ENCODE data around the gene SORCS1.

Gene SORCS1

DNA sequence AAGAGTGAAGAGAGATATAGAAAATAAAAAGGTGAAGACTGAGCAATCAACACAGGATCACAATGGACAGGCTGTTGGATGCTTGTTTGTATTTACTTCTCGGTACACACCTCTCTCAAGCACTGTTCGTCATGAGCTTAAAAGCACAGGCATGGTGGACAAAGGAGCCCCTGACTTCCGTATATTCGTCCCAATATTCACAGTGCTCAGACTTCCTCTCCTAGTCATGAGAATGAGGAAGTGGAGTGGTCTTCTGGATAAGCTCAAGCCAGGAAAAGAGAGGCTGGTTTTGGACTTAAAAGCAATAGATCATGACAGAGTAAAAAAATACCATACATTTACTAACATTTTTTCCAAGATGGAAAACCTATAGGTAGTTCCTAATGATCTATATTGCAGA, 172.5 kb downstream of the SORCS1 start:
- DNase-seq (ENCODE audit: low read depth): no peak

DNA sequence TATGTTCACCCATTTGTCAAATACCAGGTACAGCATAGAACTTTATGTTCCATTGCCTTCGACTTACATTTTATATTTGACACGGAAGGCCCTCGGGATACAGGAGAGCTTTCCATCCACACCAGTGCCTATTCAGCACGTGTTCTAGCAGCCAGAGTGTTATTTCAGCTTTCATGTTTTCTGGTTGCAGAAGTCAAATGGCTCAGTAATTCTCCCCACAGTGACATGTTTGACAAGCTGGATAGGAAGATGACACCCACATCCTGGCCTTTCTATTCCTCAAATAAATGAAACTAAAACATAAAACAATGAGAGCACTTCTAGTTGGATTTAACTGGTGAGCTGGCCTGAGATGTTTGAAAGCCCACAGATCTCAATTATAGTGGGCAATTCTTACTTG, 173.4 kb downstream of the SORCS1 start:
- DNase-seq (ENCODE audit: low read depth): no peak

DNA sequence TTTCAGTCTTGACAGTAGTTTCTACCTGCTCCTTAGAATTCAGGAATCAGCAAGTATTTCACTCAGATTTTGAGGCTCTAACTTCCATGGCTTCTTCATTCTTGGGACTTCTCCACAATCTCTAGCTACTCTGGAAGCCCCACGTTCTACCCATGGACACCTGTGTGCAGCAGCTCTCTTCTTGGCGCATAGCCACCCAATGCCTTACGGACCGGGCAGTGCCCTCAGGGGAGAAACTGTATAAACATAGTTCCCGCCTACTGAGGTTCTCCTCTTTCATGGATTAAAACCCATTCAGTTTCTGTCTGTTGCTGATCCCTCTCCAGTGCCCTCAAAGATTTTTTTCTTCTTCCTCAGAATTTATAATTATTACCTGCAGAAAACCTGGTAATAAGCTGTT, 177.1 kb downstream of the SORCS1 start:
- no peak for DNase-seq (ENCODE audit: low read depth)

DNA sequence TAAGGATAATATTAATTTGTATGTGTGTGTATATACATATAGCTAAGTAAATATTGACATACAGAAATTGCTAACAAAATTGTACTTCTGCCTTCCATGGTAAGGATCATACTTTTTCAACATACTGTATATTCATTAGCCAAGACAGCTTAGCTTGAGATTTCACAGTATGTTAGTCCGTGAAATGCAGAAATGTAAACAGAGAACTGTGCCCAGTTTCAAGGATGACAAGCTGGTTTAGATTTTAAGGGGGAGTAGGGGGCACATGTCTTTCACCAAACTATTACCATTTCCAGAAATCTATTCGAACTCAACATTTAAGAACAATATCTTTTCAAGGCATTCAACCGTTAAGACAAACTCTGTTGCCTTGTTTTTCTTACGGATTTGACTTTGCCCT, 182.2 kb downstream of the SORCS1 start:
- DNase-seq (ENCODE audit: low read depth): no peak

DNA sequence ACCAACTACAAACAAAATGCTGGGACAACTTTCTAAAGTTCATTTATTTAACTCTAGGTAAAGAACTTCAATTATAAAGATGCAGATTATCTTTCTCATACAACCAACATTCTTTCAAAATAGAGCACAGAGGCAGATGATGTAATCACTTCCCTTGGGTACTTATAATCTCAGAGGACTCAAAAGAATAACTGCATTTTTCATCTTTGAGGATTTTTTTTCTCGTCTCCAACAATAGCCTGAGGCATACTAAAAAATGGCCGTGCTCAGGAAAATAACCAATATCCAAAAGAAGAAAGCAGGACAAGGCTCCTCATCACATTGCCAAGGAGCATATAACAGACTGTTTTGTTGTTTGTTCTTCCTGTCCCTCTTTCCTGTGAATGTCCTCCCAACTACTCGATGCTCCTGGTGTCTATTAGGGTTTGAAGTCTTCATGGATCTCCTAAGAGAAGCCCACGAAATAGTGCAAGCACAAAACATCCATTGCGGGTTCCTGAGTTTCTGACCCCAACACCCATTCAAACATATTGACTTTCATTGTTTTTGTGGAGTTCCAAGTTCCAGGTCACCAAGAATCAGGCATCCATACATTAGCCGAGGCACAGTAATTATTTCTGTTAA, 182.9 kb downstream of the SORCS1 start:
- DNase-seq (ENCODE audit: low read depth): no peak

DNA sequence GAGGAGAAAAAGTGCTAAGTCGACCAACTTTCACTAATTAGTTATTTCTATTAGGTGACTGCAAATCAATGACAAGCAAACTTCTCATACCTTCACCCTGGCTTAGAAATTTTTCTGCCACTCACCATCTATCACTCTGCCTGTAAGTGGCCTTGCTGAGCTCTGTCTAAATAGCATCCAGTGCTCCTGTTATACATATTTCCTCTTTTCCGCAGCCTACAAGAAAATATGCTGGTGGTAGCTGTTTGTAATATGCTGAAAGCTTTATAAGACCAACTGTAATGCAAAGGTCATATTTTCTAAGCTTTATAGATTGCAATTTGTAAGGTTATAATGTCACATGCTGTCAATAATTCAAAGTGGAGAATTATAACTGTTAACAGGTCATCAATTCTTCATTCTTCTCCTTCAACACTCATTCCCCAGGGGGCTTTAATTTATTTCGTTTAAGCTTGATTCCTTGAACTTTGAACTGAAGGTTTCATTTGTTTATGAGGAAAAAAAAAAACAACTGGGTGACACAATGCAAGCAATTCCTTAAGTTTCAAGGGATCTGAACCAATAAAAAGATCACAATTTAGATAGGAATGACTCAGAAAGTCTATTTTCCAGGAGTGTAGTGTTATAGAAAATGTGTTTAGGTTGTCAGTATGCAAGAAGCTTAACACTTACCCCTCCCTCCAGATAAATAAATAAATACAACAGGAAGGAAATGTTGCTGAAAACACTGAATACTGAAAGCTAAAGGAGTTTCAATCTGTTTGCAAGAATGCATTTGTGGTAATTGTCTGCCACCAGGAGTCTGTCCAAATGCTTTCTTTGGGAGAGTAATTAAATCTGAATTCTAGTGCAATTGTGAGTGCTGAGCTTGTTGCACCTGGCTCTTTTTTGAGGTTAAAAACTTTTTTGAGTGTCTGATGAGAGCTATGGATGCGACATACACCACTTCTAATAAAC, 183.7 kb downstream of the SORCS1 start:
- no peak for DNase-seq (ENCODE audit: low read depth)

DNA sequence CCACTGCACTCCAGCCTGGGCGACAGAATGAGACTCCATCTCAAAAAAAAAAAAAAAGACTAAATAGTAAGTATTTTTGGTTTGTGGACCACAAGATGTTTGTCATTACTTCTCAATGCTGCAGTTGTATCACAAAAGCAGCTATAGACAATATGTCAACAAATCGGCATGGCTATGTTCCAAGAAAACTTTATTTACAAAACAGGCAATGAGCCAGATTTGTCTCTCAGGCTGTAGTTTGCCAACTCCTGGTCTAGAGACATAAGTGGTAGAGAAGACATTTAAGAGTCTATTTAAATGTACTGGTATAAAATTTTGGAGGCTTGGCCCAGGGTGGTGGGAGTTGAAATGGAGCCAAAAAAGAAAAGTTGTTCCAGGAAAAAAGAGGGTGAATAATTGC, 185.8 kb downstream of the SORCS1 start:
- no peak for DNase-seq (ENCODE audit: low read depth)

DNA sequence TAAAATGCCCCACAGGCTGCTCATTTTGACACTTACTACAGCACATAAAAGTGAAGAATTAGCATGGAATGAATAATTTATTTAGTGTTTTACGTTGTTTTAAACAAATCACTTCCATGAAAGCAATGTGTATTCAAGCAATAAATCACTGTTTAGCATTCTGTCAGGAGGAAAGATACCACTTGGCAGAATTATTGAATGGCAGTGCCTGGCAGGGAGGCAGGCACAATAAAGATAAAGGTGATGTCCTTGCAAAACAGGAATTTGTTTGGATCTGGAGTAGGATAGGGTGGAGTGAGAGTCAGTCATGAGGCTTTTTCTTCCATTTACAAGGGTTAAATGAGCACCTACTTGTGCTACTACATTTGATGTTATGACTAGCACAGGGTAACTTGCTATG, 190.8 kb downstream of the SORCS1 start:
- no peak for DNase-seq (ENCODE audit: low read depth)

DNA sequence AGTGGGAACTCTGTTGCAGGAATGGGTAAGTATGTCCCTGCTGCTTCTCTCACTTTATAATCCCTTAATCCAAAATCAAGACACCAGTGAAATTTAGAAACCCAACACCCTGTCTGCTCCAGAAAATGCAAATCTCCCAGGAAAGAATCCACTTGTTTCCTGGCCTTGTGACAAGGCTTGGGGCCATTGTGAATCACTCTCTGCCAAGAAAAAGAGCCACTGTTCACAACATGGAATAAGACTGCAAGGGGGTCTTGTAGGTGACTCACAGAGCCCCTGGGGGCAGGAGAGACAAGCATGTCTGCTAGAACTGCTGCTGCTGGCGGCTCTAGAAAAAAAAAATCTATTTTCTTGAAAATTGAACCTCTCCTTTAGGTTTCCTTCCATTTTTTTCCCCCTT, 191.2 kb downstream of the SORCS1 start:
- DNase-seq (ENCODE audit: low read depth): no peak

DNA sequence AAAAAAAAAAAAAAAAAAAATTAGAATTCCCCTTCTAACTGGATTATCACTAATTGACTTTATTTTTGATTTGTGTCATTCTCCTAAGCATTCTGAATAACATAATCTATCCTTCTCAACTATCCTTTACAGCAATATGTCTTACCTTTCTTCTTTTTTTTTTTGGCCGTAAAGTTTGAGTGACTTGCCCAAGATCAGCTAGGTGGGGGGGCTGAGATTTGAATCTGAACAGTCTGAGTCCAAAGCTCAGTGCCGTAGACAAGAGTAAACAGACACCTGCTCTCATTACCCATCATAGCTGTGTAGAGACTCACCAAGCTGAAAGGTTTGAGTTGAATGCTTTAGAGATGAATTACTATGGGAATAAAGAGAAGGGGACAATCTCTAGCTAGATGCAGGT, 192.1 kb downstream of the SORCS1 start:
- no peak for DNase-seq (ENCODE audit: low read depth)

DNA sequence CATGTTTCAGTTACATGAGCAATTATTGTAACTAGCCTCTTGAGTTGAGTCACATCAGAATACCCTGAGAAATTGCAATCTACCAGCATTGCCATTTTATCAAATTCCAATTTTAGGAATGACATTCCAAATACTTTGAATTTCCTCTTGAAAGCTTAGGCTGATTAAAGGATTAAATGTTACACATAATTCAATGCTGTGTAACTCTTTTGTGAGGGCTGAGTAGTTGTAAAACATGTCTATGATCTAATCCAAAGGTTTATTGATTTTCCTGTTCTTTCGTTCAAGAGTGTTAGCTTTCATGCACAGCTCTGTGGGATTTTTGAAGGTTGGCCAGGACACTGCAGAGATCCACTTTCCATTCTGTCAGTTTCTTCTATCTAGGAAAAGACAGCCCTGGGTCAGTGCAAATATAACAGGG, 193.1 kb downstream of the SORCS1 start:
- DNase-seq (ENCODE audit: low read depth): no peak

DNA sequence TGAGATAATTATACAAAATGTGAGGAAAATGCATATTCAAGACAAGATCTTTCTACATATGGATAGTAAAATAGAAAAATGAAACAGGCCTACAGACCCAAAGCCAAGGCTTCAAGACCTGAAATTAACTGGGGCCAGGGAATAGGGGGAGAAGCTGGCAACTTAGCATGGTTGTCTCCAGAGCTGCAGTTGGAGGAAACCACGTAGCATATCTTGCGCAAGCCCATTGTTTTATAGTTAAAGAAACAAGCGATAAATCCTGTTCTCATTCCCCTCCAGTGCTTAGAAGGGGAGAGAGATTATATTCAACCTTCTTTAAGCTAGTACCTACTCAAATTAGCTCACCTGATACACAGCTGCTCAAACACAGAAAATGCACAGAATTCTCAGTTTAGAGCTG, 197.1 kb downstream of the SORCS1 start:
- DNase-seq (ENCODE audit: low read depth): no peak

DNA sequence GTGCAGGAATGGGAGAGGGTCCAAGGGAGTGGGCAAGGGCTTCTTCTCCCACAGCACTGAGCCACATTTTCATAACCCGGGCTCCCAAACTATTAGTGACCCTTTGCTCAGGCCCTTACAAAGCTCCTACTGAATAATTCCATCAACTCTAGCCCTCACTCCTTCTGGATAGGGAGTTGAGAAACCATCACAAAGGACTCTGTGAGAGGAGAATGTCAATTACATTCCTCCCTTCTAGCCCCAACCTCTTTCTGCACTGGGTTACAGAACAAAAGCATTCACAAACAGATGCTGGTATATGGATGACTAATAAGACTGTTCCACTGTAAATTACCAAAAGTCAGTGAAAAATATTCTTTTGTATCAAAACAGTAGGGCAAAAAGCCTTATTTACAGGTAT, 203.7 kb downstream of the SORCS1 start:
- DNase-seq (ENCODE audit: low read depth): no peak

DNA sequence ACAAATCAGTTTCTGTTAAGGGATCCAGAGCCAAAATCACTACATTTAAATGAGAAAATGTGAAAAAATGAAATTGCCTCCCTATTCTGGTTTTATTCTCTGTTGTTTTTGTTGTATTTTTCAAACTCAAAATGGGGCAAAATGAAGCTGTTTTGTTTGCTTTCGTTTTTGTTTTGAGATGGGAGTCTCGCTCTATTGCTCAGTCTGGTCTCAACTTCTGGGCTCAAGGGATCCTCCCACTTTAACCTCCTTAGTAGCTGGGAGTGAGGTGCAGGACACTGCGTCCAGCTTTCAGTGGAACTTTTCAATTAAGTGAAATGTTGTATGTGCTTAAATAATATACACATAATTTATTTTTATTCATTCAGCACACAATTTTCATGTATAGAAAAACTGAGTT, 205.0 kb downstream of the SORCS1 start:
- no peak for DNase-seq (ENCODE audit: low read depth)

DNA sequence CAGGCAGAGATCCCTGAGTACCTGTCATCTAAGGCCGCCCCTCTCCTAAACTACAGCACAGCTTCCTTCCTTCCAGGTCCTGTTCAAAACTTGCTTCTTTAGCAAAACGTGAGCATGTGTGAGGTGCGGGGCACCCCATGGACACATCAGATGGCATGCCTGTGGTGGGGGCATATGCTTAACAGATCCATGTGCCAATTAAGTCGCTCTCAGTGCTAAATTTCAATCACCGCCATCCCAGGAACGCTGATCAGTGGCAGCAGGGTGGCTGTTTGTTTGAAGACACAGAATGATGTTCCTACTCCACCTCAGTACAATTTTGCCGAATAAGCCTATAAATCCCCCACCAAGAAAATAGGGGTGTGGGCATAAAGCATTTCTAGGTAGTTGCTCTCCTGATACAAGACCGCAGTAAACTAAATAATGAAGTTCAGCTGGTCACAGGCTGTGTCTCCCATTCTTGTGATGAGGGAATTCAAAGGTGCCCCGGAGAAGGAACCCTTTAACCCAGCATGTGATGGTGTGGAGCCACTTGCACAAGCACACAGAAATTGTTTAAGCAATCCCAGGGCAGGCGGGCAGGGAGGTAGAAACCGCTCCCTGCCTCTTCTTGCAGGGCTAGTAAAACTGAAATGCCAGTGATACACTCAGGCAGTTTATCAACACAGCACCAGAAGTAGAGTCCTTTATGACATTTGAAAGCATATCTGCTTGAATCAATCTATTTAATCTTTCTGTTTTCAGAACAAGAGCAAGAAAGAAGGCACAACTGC, 205.7 kb downstream of the SORCS1 start:
- DNase-seq (ENCODE audit: low read depth): no peak

DNA sequence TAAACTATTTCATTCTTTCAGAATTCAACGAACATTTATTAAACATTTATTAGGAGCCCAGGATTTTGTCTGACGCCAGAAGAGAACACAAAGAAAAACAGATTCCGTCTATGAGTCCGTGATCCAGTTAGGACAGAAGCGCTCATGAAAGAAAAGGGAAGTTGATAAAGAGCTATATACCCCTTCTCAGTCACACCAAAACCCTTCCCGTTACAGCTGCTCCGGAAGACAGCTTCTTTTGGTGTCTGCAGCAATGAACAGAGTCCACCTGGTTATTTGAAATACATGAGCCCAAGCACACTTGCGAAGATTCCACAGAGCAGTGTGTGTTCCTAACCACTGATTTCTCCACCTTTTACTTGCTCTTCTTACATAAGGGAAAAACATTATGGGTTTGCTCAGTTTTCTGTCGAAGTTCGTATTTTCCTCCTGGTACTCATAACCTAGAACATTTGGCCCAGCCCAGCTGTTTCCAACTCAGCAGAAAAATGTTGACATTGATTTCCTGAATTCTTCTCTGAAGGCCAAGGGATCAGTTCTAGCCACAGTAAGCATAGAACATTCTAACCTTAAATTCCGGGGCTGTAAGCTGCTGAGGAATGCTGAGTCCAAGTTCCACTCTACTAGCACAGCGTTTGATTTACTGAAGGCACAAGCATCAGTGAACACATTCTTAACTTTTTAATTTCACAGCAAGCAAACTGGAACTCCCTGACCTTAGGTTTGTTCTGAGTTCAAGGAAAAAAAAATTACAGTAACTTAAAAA, 206.5 kb downstream of the SORCS1 start:
- no peak for DNase-seq (ENCODE audit: low read depth)

DNA sequence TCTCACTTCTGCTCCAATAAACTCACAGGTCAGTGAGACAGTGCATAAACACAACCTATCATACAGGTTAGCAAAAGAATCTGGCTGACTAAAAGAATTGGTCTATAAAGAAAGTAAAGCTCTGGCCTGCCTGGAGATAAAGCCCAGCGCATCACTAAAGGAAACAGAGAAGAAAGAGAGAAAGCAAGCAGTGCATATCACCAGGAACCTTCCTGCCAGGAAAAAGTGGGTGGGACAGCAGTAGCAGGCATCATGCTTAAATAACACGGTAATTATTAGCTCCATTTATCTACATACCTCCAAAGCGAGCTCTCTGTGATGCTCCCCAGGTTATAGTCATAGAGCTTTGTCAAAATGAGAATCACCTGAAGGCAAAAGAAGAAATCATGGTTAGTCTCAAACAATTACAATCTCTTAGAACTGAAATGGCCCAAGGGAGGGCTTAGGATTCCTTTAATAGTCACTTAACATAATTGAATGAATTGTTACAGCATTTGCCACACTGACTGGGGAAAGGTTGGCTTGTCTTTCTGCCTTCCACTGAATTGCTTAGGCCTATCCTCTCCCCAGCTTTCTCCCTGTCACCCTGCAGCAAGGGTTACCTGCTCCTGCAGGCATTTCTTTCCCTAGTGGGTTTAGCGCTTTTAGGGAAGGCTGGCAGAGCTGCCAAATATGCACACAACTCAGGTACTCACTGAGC, 208.1 kb downstream of the SORCS1 start:
- no peak for DNase-seq (ENCODE audit: low read depth)

DNA sequence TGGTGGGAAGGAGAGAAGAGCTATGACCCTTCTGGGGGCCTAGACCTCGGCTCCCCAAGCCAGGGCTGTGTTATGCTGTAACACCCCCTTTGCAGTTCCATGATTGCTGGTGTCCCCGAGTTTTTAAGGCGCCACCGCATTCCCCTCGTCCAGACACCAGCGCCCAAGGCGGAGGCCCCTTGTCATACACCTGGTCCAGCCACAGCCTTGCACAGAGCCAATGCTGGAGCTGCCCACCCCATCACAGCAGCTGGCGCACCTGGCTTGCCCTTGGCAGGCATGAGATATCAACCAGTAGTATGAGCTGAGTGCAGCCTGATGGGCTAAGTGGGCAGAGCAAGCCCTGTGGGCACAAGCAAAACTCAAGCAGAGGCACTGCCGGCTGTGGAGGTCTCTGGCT, 209.4 kb downstream of the SORCS1 start:
- no peak for DNase-seq (ENCODE audit: low read depth)

DNA sequence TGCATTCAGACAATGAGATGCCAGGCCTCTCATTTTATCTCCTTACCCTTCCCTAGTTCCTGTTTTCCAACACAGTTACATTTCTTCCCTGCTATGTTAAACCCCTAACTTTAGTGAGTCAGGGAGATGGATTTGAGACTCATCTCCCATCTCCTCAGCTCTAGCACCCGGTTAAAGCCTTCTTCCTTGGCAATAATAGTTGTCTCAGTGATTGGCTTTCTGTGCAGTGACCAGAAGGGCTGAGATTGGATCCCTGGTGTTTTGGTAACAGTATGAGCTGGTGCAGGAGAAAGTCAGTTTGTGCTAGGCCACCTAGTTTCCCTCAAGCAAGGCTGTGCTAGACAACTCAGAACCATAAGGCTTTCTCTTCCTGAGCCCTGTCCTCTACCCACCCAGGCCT, 212.5 kb downstream of the SORCS1 start:
- DNase-seq (ENCODE audit: low read depth): no peak

DNA sequence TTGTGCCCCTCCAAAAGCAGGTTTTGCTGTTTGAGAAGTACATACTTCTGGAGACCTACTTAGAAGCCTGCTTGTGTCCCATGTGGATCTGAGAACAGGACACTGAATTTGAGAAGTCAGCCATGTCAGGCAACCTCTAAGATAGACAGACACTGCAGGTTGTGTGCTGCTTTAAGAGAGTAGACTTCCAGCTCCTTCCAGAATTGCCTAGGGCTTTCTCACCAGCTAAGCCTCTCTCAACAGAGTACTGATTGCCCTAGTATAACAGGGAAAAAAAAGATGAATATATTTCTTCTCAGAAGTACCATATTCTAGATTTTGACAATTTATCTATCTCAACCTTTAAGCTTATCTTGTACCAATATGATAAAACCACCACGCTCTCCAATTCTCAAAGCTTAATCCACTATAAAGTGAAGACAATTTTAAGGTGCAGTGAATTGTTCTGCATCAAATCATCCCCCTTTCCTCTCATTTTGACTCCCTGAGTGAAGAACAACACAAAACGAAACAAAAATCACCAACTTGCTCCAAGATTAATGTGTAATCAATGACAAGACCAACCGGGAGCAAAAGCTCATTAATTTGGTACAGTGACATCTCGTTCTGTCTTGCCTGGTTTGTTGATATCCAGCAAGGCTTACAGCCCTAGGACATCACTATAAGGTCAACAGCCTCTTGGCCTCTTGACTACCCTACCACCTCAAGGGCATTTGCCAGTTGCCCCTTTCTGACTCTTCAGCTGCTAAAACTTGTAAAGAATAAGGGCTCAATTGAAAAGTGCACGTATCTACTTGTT, 214.6 kb downstream of the SORCS1 start:
- DNase-seq (ENCODE audit: low read depth): no peak

DNA sequence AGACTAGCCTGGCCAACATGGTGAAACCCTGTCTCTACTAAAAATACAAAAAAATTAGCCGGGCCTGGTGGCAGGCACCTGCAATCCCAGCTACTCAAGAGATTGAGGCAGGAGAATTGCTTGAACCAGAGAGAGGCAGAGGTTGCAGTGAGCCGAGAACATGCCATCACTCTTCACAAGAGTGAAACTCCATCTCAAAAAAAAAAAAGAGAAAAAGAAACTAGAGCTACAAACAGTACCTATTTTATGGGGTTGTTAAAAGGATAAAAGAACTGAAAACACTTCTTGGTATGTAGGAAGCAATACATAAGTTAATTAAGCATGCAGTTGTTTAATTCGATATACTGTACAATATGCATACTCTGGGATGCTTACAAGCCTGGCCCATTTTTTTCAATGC, 216.9 kb downstream of the SORCS1 start:
- DNase-seq (ENCODE audit: low read depth): no peak
